Fibroblast of lung (primary cell): ENCODE results near the gene TOM1.

Source experiments
- EZH2 ChIP-seq: IDR thresholded peaks from 2 replicates; pipeline ENCODE4 v1.5.1; 2012; ENCODE audit warnings: low read length, control low read depth, mild to moderate bottlenecking; ENCODE audit errors: missing control alignments
- TF ChIP-seq, protein P1 (sequence below), 2 donors: IDR thresholded peaks in 1 of 2; conservative IDR thresholded peaks in 1 of 2; 1 replicate in 1 of 2; 2 replicates in 1 of 2; pipeline ENCODE4 v1.5.1; 2011 to 2012; ENCODE audit warnings: low read length in 2 of 2, control low read depth in 1 of 2, inconsistent platforms in 1 of 2, low read depth in 1 of 2, mild to moderate bottlenecking in 1 of 2

DNA sequence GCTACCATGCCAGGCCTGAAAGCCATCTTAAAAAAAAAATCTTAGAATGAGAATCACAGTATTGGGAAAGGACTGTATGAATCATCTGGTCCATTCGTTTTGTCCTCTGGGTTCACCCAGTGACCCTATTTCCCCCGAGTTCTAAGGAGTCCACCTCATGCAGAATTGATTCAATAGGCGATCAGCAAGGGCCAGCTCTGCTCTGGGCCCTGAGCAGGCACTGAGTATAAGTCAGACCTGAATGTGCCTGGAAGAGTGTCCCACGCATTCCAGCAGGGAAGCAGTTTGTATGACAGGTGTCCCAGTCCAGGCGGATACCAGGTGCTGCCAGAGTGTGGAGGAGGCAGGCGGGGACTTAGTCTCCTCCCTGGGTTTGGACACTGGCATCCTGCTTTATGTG is 80.3 kb downstream of the TOM1 start:
- TF ChIP-seq, protein P1, sequence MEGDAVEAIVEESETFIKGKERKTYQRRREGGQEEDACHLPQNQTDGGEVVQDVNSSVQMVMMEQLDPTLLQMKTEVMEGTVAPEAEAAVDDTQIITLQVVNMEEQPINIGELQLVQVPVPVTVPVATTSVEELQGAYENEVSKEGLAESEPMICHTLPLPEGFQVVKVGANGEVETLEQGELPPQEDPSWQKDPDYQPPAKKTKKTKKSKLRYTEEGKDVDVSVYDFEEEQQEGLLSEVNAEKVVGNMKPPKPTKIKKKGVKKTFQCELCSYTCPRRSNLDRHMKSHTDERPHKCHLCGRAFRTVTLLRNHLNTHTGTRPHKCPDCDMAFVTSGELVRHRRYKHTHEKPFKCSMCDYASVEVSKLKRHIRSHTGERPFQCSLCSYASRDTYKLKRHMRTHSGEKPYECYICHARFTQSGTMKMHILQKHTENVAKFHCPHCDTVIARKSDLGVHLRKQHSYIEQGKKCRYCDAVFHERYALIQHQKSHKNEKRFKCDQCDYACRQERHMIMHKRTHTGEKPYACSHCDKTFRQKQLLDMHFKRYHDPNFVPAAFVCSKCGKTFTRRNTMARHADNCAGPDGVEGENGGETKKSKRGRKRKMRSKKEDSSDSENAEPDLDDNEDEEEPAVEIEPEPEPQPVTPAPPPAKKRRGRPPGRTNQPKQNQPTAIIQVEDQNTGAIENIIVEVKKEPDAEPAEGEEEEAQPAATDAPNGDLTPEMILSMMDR (conservative IDR thresholded peaks at IDR 0.05 in 1 of 2, IDR thresholded peaks at IDR 0.05 in 1 of 2; ENCODE audit: low read depth in 1 of 2, low read length in 2 of 2): no peak
- TF ChIP-seq EZH2: no peak
